Mesendoderm (in vitro differentiated cells): ENCODE results near the gene TNFRSF18.

Experiments used
- DNase-seq: peaks from one replicate; pipeline ENCODE4 v3.0.0; 2013
- H2AK5ac ChIP-seq: 2 replicates; pipeline ENCODE4 v1.6.1; 2013; ENCODE audit warnings: low read length, inconsistent platforms
- H2BK120ac ChIP-seq: 2 replicates; pipeline ENCODE4 v1.6.1; 2013; ENCODE audit warnings: low read depth, mild to moderate bottlenecking, low read length, moderate library complexity, mixed read lengths
- H2BK15ac ChIP-seq: replicated peaks from 2 replicates; pipeline ENCODE4 v1.6.1; 2013; ENCODE audit warnings: low read depth, mild to moderate bottlenecking, moderate library complexity
- H2BK5ac ChIP-seq: 2 replicates; pipeline ENCODE4 v1.6.1; 2013; ENCODE audit warnings: low read length, inconsistent platforms
- H3K18ac ChIP-seq: 2 replicates; pipeline ENCODE4 v1.6.1; 2013; ENCODE audit warnings: mild to moderate bottlenecking, low read length, mixed read lengths
- H3K23ac ChIP-seq: one replicate; pipeline ENCODE4 v1.6.1; 2013; ENCODE audit warnings: low read length
- H3K27ac ChIP-seq: 2 replicates; pipeline ENCODE4 v1.5.1; 2013; ENCODE audit warnings: low read depth, mild to moderate bottlenecking, inconsistent platforms, low read length, moderate library complexity
- H3K27me3 ChIP-seq: 2 replicates; pipeline ENCODE4 v1.6.1; 2013; ENCODE audit warnings: low read length, control low read depth, mild to moderate bottlenecking, inconsistent platforms; ENCODE audit not compliant: insufficient read depth, poor library complexity
- H3K36me3 ChIP-seq: 2 replicates; pipeline ENCODE4 v1.6.1; 2013; ENCODE audit warnings: low read length, inconsistent platforms; ENCODE audit not compliant: control insufficient read depth, insufficient read depth
- H3K4ac ChIP-seq: one replicate; pipeline ENCODE4 v1.6.1; 2013; ENCODE audit warnings: low read depth, mild to moderate bottlenecking, low read length, moderate library complexity
- H3K4me1 ChIP-seq: 2 replicates; pipeline ENCODE4 v1.6.1; 2013; ENCODE audit warnings: low read depth, low read length, inconsistent platforms; ENCODE audit not compliant: control insufficient read depth
- H3K4me2 ChIP-seq: 2 replicates; pipeline ENCODE4 v1.6.1; 2013; ENCODE audit warnings: low read length
- H3K4me3 ChIP-seq: 2 replicates; pipeline ENCODE4 v1.5.1; 2013; ENCODE audit warnings: mild to moderate bottlenecking, low read length
- H3K56ac ChIP-seq: one replicate; pipeline ENCODE4 v1.6.1; 2013; ENCODE audit warnings: low read length
- H3K79me1 ChIP-seq: 2 replicates; pipeline ENCODE4 v1.6.1; 2013; ENCODE audit warnings: low read length, inconsistent platforms
- H3K79me2 ChIP-seq: 2 replicates; pipeline ENCODE4 v1.6.1; 2013; ENCODE audit warnings: mild to moderate bottlenecking, low read length; ENCODE audit not compliant: control insufficient read depth, insufficient read depth
- H3K9ac ChIP-seq: 2 replicates; pipeline ENCODE4 v1.6.1; 2013; ENCODE audit warnings: low read length, inconsistent platforms
- H4K5ac ChIP-seq: one replicate; pipeline ENCODE4 v1.6.1; 2013; ENCODE audit warnings: low read length
- H4K8ac ChIP-seq: one replicate; pipeline ENCODE4 v1.6.1; 2013; ENCODE audit warnings: low read depth, mild to moderate bottlenecking, control low read depth, low read length, moderate library complexity
- whole genome bisulfite sequencing: extraction: QIAGEN DNeasy Blood & Tissue Kit; methylation state at CpG from one replicate; pipeline ENCODE4 v1.1.7; 2013; ENCODE audit warnings: low lambda C conversion rate, missing lambda C conversion rate; ENCODE audit not compliant: insufficient coverage; ENCODE audit errors: extremely low coverage; 5-methylcytosine and 5-hydroxymethylcytosine counted together

Gene TNFRSF18

GRCh38 chr1:1242461-1243265 is 36.3 kb upstream of the TNFRSF18 start:
- Histone ChIP-seq H3K4me3 (no peak overlapping the region), H3K18ac (no peak overlapping the region), H3K27ac (no peak overlapping the region), H4K8ac (no peak overlapping the region), H3K79me1 (no peaks in the 10 kb centered on the region), H3K56ac (no peak overlapping the region), H4K5ac (no peak overlapping the region), H2BK15ac (no peak overlapping the region), H2AK5ac (no peak overlapping the region), H2BK120ac (no peak overlapping the region), H3K79me2 (no peaks in the 10 kb centered on the region), H3K4me2 (no peak overlapping the region), H3K36me3 (no peaks in the 10 kb centered on the region), H2BK5ac (no peak overlapping the region), H3K4me1 (no peaks in the 10 kb centered on the region), H3K4ac (no peak overlapping the region), H3K27me3 (no peaks in the 10 kb centered on the region), H3K9ac (no peak overlapping the region), H3K23ac (no peak overlapping the region)
- WGBS, result no CpG with 5 or more reads among the region's 41 CpGs
- no peak for DNase-seq

- Histone ChIP-seq H3K4me3 (no peak overlapping the region), H2BK15ac (no peak overlapping the region), H3K4me2 (no peak overlapping the region), H3K27ac (no peak overlapping the region), H3K27me3 (no peaks in the 10 kb centered on the region), H4K5ac (no peak overlapping the region), H2BK120ac (no peak overlapping the region), H2AK5ac (no peak overlapping the region), H3K56ac (no peak overlapping the region), H3K4me1 (no peaks in the 10 kb centered on the region), H3K36me3 (no peaks in the 10 kb centered on the region), H4K8ac (no peak overlapping the region), H3K9ac (no peak overlapping the region), H3K23ac (no peak overlapping the region), H3K4ac (no peak overlapping the region), H3K79me1 (no peaks in the 10 kb centered on the region), H2BK5ac (no peak overlapping the region), H3K18ac (no peak overlapping the region), H3K79me2 (no peaks in the 10 kb centered on the region)
- no peak for DNase-seq
- WGBS, result no CpG with 5 or more reads among the region's 26 CpGs
These were observed 35.3 kb upstream of the TNFRSF18 start for GRCh38 chr1:1241588-1242219.

- no peak overlapping the region for H4K5ac ChIP-seq
- no peaks in the 10 kb centered on the region for H3K4me1 ChIP-seq
- H2BK15ac ChIP-seq, result no peak overlapping the region
- H3K4ac ChIP-seq, result no peak overlapping the region
- H3K79me2 ChIP-seq, result no peaks in the 10 kb centered on the region
- H4K8ac ChIP-seq, result no peak overlapping the region
- H2BK5ac ChIP-seq, result no peak overlapping the region
- H3K79me1 ChIP-seq, result no peaks in the 10 kb centered on the region
- H3K23ac ChIP-seq, result no peak overlapping the region
- H2BK120ac ChIP-seq, result no peak overlapping the region
- H3K27me3 ChIP-seq, result no peaks in the 10 kb centered on the region
- H3K36me3 ChIP-seq, result no peaks in the 10 kb centered on the region
- no CpG with 5 or more reads among the region's 23 CpGs for WGBS
- H3K9ac ChIP-seq, result no peak overlapping the region
- DNase-seq, result no peak
- no peak overlapping the region for H3K4me3 ChIP-seq
- no peak overlapping the region for H2AK5ac ChIP-seq
- H3K56ac ChIP-seq, result no peak overlapping the region
- H3K4me2 ChIP-seq, result no peak overlapping the region
- no peak overlapping the region for H3K27ac ChIP-seq
- no peak overlapping the region for H3K18ac ChIP-seq
These were observed 34.6 kb upstream of the TNFRSF18 start for GRCh38 chr1:1240822-1241587.

GRCh38 chr1:1240348-1240732 is 33.9 kb upstream of the TNFRSF18 start:
- H3K56ac ChIP-seq, result no peak overlapping the region
- H2BK15ac ChIP-seq, result no peak overlapping the region
- H3K4me1 ChIP-seq, result no peaks in the 10 kb centered on the region
- H3K4me3 ChIP-seq, result no peak overlapping the region
- no peak overlapping the region for H2AK5ac ChIP-seq
- no peak overlapping the region for H3K9ac ChIP-seq
- WGBS, result no CpG with 5 or more reads among the region's 11 CpGs
- no peaks in the 10 kb centered on the region for H3K27me3 ChIP-seq
- H3K27ac ChIP-seq, result no peak overlapping the region
- no peak overlapping the region for H4K5ac ChIP-seq
- H3K79me2 ChIP-seq, result no peaks in the 10 kb centered on the region
- no peak overlapping the region for H2BK5ac ChIP-seq
- H3K4me2 ChIP-seq, result no peak overlapping the region
- no peak overlapping the region for H3K4ac ChIP-seq
- no peak overlapping the region for H2BK120ac ChIP-seq
- no peak for DNase-seq
- no peak overlapping the region for H3K18ac ChIP-seq
- H3K79me1 ChIP-seq, result no peaks in the 10 kb centered on the region
- H4K8ac ChIP-seq, result no peak overlapping the region
- H3K36me3 ChIP-seq, result no peaks in the 10 kb centered on the region
- no peak overlapping the region for H3K23ac ChIP-seq

GRCh38 chr1:1239614-1240347 is 33.4 kb upstream of the TNFRSF18 start:
- Histone ChIP-seq H2AK5ac (no peak overlapping the region), H2BK120ac (no peak overlapping the region), H3K4me2 (no peak overlapping the region), H3K27me3 (no peaks in the 10 kb centered on the region), H3K4me3 (no peak overlapping the region), H3K27ac (no peak overlapping the region), H3K4ac (no peak overlapping the region), H4K8ac (no peak overlapping the region), H3K9ac (no peak overlapping the region), H2BK5ac (no peak overlapping the region), H3K79me2 (no peaks in the 10 kb centered on the region), H3K23ac (no peak overlapping the region), H3K36me3 (no peaks in the 10 kb centered on the region), H2BK15ac (no peak overlapping the region), H4K5ac (no peak overlapping the region), H3K4me1 (no peaks in the 10 kb centered on the region), H3K56ac (no peak overlapping the region), H3K18ac (no peak overlapping the region), H3K79me1 (no peaks in the 10 kb centered on the region)
- no CpG with 5 or more reads among the region's 30 CpGs for WGBS
- DNase-seq, result no peak
